Activated T-cell treated with anti-CD3 and anti-CD28 coated beads, Interleukin-2, amount 50 U/mL, for 1 hour (primary cell): ENCODE measurements around the gene AGPAT1.

Experiments used
- DNase-seq: peaks from one replicate; pipeline ENCODE4 v3.0.0-alpha.2; 2020

AGPAT1 gene

GRCh38 chr6:32167761-32168262 is 8.1 kb downstream of the AGPAT1 start:
- no peak for DNase-seq

GRCh38 chr6:32167154-32167760 is 8.6 kb downstream of the AGPAT1 start:
- no peak for DNase-seq

- no peak for DNase-seq
These were observed 9.3 kb downstream of the AGPAT1 start for GRCh38 chr6:32166411-32167061.

GRCh38 chr6:32164295-32164694 is 11.6 kb downstream of the AGPAT1 start, which contains the start of gene EGFL8:
TSS of gene EGFL8 (plus strand) at chr6:32164595. CDS start at chr6:32166166, 1,571 bp downstream.
- DNase-seq: no peak

GRCh38 chr6:32163559-32164258 is 12.2 kb downstream of the AGPAT1 start:
- no peak for DNase-seq

- DNase-seq: no peak
These were observed 17.8 kb downstream of the AGPAT1 start for GRCh38 chr6:32158052-32158451.

GRCh38 chr6:32156891-32157290 is 19.0 kb downstream of the AGPAT1 start:
- no peak for DNase-seq

- peak; percentile 66 for DNase-seq
These were observed 21.2 kb downstream of the AGPAT1 start for GRCh38 chr6:32154514-32155161.

GRCh38 chr6:32153564-32154513 is 22.0 kb downstream of the AGPAT1 start, which contains the start of gene PPT2:
TSS of gene PPT2 (plus strand) at chr6:32154141. CDS start at chr6:32154595, 454 bp downstream.
- DNase-seq: peak; percentile 75

GRCh38 chr6:32152769-32153563 is 22.9 kb downstream of the AGPAT1 start:
- no peak for DNase-seq

- DNase-seq: peak; percentile 35
These were observed 23.8 kb downstream of the AGPAT1 start, which contains the start of gene PRRT1 for GRCh38 chr6:32151863-32152768. TSS of gene PRRT1 (minus strand) at chr6:32151939. CDS start at chr6:32151827, 112 bp downstream.

- peak; percentile 36 for DNase-seq
These were observed 24.6 kb downstream of the AGPAT1 start for GRCh38 chr6:32151181-32151862.

- DNase-seq: no peak
These were observed 25.7 kb downstream of the AGPAT1 start for GRCh38 chr6:32149932-32150870.

GRCh38 chr6:32149092-32149755 is 26.7 kb downstream of the AGPAT1 start:
- DNase-seq: no peak

GRCh38 chr6:32148289-32149091 is 27.4 kb downstream of the AGPAT1 start:
- peak; percentile 79 for DNase-seq

GRCh38 chr6:32147401-32148132 is 28.3 kb downstream of the AGPAT1 start:
- no peak for DNase-seq
